Prostate gland (tissue), 2 donors: ENCODE results near the gene HRH2. TPM values are rescaled to one million over a fixed set of nuclear protein-coding genes. Genes with fewer than 3 reads are reported as not detected.

Experiments
- DNase-seq: peaks from one replicate; pipeline ENCODE4 v3.0.0-alpha.2; 2019; ENCODE audit warnings: low spot score
- H3K27ac ChIP-seq, 2 donors: fragments of 200-600 bp; sonication (generic); 2 replicates each; pipeline ENCODE4 v1.5.1; 2017 to 2019
- H3K27me3 ChIP-seq: fragments of 200-600 bp; sonication (generic); replicated peaks from 2 replicates; pipeline ENCODE4 v1.5.1; 2019; ENCODE audit not compliant: insufficient read depth
- H3K36me3 ChIP-seq, 2 donors: fragments of 200-600 bp; sonication (generic); 1 replicate in 1 of 2; 2 replicates in 1 of 2; pipeline versions ENCODE4 v1.5.1 to v1.8.1; 2017 to 2019
- H3K4me1 ChIP-seq: fragments of 200-600 bp; sonication (generic); replicated peaks from 2 replicates; pipeline ENCODE4 v1.5.1; 2019
- H3K4me3 ChIP-seq, 2 donors: fragments of 200-600 bp; sonication (generic); 2 replicates each; pipeline ENCODE4 v1.5.1; 2017 to 2019
- H3K9me3 ChIP-seq: fragments of 200-600 bp; sonication (generic); 2 replicates; pipeline ENCODE4 v1.5.1; 2017
- POLR2A ChIP-seq: fragments of 450-650 bp; IDR thresholded peaks from one replicate; pipeline ENCODE4 v1.6.1; 2016; ENCODE audit warnings: antibody characterized with exemption, mild to moderate bottlenecking
- POLR2AphosphoS5 ChIP-seq: sonication (generic); formaldehyde crosslinking; IDR thresholded peaks from one replicate; pipeline ENCODE4 v1.6.1; 2017; ENCODE audit warnings: antibody characterized with exemption
- WGBS: methylation state at CpG from one replicate; pipeline ENCODE4 v1.1.5; 2018; 5-methylcytosine and 5-hydroxymethylcytosine counted together
- intact Hi-C: fragments of 100-400 bp; cut with DNase I; formaldehyde crosslinking; loops from one replicate; pipeline ENCODE4 v1.14.2; 2022
- total RNA-seq, 2 donors: library from RNA; depleted of rRNA; stranded (reverse); fragments of >200 nt; gene quantifications; one replicate each; pipeline ENCODE4 v1.1.0, GENCODE V29; 2016
- TF ChIP-seq, protein P1 (sequence below), 4 experiments: fragments of 200-600 bp in 2 of 4; fragments of 450-650 bp in 2 of 4; sonication (generic) in 2 of 4; IDR thresholded peaks; 1 replicate in 3 of 4; 2 replicates in 1 of 4; pipeline ENCODE4 v1.5.1; 2016 to 2019; ENCODE audit warnings: antibody characterized with exemption in 4 of 4, mild to moderate bottlenecking in 2 of 4, moderate library complexity in 2 of 4

Gene HRH2
- total RNA-seq, 2 donors from 2014 or later = 0.55 to 5.3 TPM

DNA sequence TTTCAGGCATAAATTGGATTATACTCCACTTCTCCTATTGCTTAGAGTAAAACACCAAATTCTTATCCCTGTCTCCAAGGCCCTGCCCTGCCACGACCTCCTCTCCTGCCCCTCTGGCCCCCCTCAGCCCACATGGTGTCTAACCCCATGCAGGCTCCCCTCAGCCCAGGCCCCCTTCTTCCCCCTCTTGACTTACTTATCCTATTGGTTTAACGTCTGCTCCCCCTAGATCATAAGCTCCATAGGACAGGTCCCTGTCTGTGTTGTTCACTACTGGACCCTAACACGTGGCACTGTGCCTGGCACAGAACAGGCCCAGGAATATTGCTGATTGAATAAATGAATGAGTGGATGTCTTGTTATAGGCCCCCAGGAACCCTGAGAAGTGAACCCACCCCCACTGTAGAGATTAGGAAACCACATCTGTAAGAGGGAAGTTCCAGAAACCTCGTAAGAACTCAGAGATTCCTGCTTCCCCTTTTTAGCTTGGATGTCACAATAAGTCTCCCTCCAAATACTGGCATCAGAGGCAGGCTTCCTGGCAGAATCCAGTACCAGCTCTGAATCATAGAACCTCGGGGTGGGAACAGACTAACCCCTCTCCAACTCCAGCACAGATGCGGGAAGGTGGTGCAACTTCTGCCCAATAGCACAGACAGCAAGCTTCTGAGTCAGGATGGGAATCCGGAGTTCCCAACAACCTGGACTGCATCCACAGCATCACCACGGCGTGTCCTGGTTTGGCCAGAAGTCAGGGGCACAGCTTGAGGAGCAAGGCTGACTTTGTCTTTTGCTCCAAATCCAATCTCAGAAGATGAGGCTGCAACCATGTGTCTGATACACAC, 31.5 kb downstream of the HRH2 start:
- WGBS = 53% methylated on average over 9 of the region's 9 CpGs
- Histone ChIP-seq H3K4me3 (no peak overlapping the region), H3K4me1 (no peaks in the 10 kb centered on the region), H3K9me3 (no peaks in the 10 kb centered on the region), H3K27ac (peak overlapping the region in 1 of 2 donors; percentile 38), H3K36me3 (no peaks in the 10 kb centered on the region), H3K27me3 (peaks cover 4% of the 10 kb centered on the region)
- DNase-seq = no peak
- intact Hi-C loops = no loop called here
- no peak for TF ChIP-seq POLR2A
- peak; percentile 39 for TF ChIP-seq POLR2AphosphoS5
- TF ChIP-seq, protein P1, sequence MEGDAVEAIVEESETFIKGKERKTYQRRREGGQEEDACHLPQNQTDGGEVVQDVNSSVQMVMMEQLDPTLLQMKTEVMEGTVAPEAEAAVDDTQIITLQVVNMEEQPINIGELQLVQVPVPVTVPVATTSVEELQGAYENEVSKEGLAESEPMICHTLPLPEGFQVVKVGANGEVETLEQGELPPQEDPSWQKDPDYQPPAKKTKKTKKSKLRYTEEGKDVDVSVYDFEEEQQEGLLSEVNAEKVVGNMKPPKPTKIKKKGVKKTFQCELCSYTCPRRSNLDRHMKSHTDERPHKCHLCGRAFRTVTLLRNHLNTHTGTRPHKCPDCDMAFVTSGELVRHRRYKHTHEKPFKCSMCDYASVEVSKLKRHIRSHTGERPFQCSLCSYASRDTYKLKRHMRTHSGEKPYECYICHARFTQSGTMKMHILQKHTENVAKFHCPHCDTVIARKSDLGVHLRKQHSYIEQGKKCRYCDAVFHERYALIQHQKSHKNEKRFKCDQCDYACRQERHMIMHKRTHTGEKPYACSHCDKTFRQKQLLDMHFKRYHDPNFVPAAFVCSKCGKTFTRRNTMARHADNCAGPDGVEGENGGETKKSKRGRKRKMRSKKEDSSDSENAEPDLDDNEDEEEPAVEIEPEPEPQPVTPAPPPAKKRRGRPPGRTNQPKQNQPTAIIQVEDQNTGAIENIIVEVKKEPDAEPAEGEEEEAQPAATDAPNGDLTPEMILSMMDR (IDR thresholded peaks at IDR 0.05) = no peak

DNA sequence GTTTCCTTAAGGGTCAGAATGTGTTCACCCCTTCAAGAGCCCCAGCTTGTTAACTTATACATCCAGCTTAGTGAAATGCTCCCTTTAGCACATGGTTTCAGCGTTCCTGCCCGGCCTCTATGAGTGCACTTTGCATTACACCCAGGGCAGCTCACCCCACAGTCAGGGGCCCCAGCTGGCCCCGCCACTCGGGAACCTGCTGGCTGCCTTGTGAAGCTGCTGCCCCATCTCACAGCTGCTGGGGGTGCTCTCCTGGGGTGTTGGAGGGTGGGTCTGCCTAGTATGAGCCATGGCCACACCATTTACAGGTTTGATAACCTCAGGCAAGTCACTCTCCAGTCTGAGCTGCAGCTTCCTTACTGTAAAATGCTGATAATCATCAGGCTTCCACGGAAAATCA, 32.2 kb downstream of the HRH2 start:
- Histone ChIP-seq H3K9me3 (no peaks in the 10 kb centered on the region), H3K36me3 (no peaks in the 10 kb centered on the region), H3K27ac (peak overlapping the region in 1 of 2 donors; percentile 38), H3K4me1 (no peaks in the 10 kb centered on the region), H3K27me3 (peaks cover 4% of the 10 kb centered on the region), H3K4me3 (no peak overlapping the region)
- no peak for DNase-seq
- 64% methylated on average over 5 of the region's 5 CpGs for WGBS
- intact Hi-C loops = loop anchor here (5.0 kb wide), 1 partner anchor 33 kb away; the partner anchor contains the start of gene HRH2
- TF ChIP-seq POLR2A (no peak), POLR2AphosphoS5 (no peak)
- TF ChIP-seq, protein P1 (IDR thresholded peaks at IDR 0.05) = no peak

DNA sequence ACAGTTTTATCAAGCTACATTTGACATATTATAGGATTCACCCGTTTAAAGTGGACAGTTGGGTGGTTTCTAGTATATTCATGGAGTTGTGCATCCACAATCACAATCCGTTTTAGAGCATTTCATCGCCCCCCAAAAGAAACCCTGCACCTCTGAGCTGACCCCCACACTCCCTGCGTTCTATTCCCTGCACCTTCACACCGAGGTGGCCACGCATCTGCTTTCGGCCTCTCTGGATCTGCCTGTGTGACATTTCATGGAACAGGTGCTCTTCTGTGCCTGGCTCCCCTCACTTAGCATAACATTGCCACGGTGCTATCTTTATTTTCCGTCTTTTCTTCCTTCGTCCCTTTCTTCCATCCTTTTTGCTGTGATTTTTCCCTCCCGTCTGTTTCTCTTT, 32.7 kb downstream of the HRH2 start:
- H3K4me1 ChIP-seq = no peaks in the 10 kb centered on the region
- DNase-seq = no peak
- H3K4me3 ChIP-seq = no peak overlapping the region
- peaks cover 4% of the 10 kb centered on the region for H3K27me3 ChIP-seq
- no peaks in the 10 kb centered on the region for H3K36me3 ChIP-seq
- intact Hi-C loops = loop anchor here (5.0 kb wide), 1 partner anchor 33 kb away; the partner anchor contains the start of gene HRH2
- WGBS = 91% methylated on average over 11 of the region's 11 CpGs
- H3K9me3 ChIP-seq = no peaks in the 10 kb centered on the region
- no peak for TF ChIP-seq POLR2A
- TF ChIP-seq, protein P1 (IDR thresholded peaks at IDR 0.05) = no peak
- TF ChIP-seq POLR2AphosphoS5 = no peak
- no peak overlapping the region for H3K27ac ChIP-seq

DNA sequence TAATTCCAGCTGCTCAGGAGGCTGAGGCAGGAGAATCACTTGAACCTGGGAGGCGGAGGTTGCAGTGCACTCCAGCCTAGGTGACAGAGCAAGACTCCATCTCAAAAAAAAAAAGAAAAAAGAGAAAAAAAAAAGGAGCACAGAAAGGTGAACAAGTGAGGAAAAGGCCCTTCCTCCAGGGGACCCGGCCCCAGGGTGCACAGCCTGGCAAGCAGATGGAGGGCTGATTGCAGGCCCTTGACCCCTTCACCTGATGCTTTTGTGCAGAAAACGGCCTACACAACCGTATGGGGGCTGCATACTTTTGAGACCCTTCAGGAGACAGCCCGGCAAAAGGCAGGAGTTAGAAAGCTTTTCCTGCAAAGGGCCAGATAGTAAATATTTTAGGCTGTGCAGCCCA, 33.9 kb downstream of the HRH2 start:
- Histone ChIP-seq H3K9me3 (no peaks in the 10 kb centered on the region), H3K27me3 (peaks cover 4% of the 10 kb centered on the region), H3K4me3 (no peak overlapping the region), H3K27ac (peak overlapping the region in 1 of 2 donors; percentile 11), H3K36me3 (no peaks in the 10 kb centered on the region), H3K4me1 (no peaks in the 10 kb centered on the region)
- DNase-seq = no peak
- intact Hi-C loops = loop anchor here (5.0 kb wide), 1 partner anchor 34 kb away; the partner anchor contains the start of gene HRH2
- TF ChIP-seq, protein P1 (IDR thresholded peaks at IDR 0.05) = no peak
- TF ChIP-seq POLR2A = no peak
- WGBS = 62% methylated on average over 5 of the region's 5 CpGs
